HG03432 (cell line): ENCODE data around the gene PPP4R3C.
"Not testable (repeated sequence)": the region's sequence is repeated elsewhere in the genome, so short reads cannot be mapped to it uniquely, and the experiment has no call there.

Experiments
- ATAC-seq: cut with Tn5 transposase; IDR thresholded peaks from one replicate; pipeline ENCODE4 v1.9.1; 2021; ENCODE audit warnings: mild to moderate bottlenecking, moderate library complexity; ENCODE audit not compliant: unreplicated experiment

PPP4R3C gene

GRCh38 chrX:27463187-27463586 lies at the start of gene PPP4R3C:
TSS of gene PPP4R3C (minus strand) at chrX:27463341. CDS start at chrX:27463296, 45 bp downstream.
- no peak for ATAC-seq

GRCh38 chrX:27491397-27491796 lies 28.3 kb upstream of the PPP4R3C start:
- ATAC-seq: no peak

- no peak for ATAC-seq
Measured at GRCh38 chrX:27466051-27466450, 2.9 kb upstream of the PPP4R3C start.

GRCh38 chrX:27465036-27465435 lies 1.9 kb upstream of the PPP4R3C start:
- ATAC-seq: no peak

- ATAC-seq: not testable (repeated sequence)
Measured at GRCh38 chrX:27459129-27459528, 4.0 kb downstream of the PPP4R3C start.

- not testable (repeated sequence) for ATAC-seq
Measured at GRCh38 chrX:27458544-27458943, 4.6 kb downstream of the PPP4R3C start.

- ATAC-seq: no peak
Measured at GRCh38 chrX:27451324-27451723, 11.8 kb downstream of the PPP4R3C start.

- ATAC-seq: no peak
Measured at GRCh38 chrX:27446423-27446822, 16.7 kb downstream of the PPP4R3C start.

- no peak for ATAC-seq
Measured at GRCh38 chrX:27445438-27445837, 17.7 kb downstream of the PPP4R3C start.

GRCh38 chrX:27444093-27444908 lies 18.8 kb downstream of the PPP4R3C start:
- no peak for ATAC-seq

GRCh38 chrX:27442392-27442791 lies 20.7 kb downstream of the PPP4R3C start:
- ATAC-seq: not testable (repeated sequence)

GRCh38 chrX:27439771-27440170 lies 23.4 kb downstream of the PPP4R3C start:
- ATAC-seq: no peak

- ATAC-seq: no peak
Measured at GRCh38 chrX:27438937-27439336, 24.2 kb downstream of the PPP4R3C start.

- no peak for ATAC-seq
Measured at GRCh38 chrX:27435031-27435430, 28.1 kb downstream of the PPP4R3C start.
